A172 (cell line): ENCODE results near the gene SCART1. TPM values are rescaled to one million over a fixed set of nuclear protein-coding genes. Genes with fewer than 3 reads are reported as not detected.
"Not testable (repeated sequence)": the region's sequence is repeated elsewhere in the genome, so short reads cannot be mapped to it uniquely, and the experiment has no call there.

Source experiments
- DNase-seq: peaks from one replicate; pipeline ENCODE4 v3.0.0-alpha.2; 2015; ENCODE audit warnings: low spot score
- total RNA-seq: library from RNA; depleted of rRNA; stranded (reverse); fragments of >200 nt; shearing (Covaris generic); gene quantifications from 2 replicates; pipeline ENCODE4 v1.2.3, GENCODE V29; 2014

SCART1 gene
- total RNA-seq, 1 experiment from 2014 or later: not detected

GRCh38 chr10:133474027-133474426, 20.3 kb downstream of the SCART1 start:
- no peak for DNase-seq

GRCh38 chr10:133474665-133475424, 21.1 kb downstream of the SCART1 start:
- no peak for DNase-seq

GRCh38 chr10:133475425-133475734, 21.6 kb downstream of the SCART1 start:
- DNase-seq: no peak

- no peak for DNase-seq
Measured at GRCh38 chr10:133475821-133476640, 22.3 kb downstream of the SCART1 start.

- no peak for DNase-seq
Measured at GRCh38 chr10:133476641-133476990, 22.9 kb downstream of the SCART1 start.

- no peak for DNase-seq
Measured at GRCh38 chr10:133481086-133481643, 27.4 kb downstream of the SCART1 start.

- DNase-seq: no peak
Measured at GRCh38 chr10:133481657-133482056, 27.9 kb downstream of the SCART1 start.

GRCh38 chr10:133484818-133485217, 31.1 kb downstream of the SCART1 start:
- DNase-seq: no peak

- DNase-seq: no peak
Measured at GRCh38 chr10:133487085-133487484, 33.3 kb downstream of the SCART1 start.

GRCh38 chr10:133488354-133488753, 34.6 kb downstream of the SCART1 start:
- DNase-seq: no peak

- no peak for DNase-seq
Measured at GRCh38 chr10:133489816-133490588, 36.3 kb downstream of the SCART1 start.

GRCh38 chr10:133493562-133493961, 39.8 kb downstream of the SCART1 start:
- not testable (repeated sequence) for DNase-seq

- DNase-seq: not testable (repeated sequence)
Measured at GRCh38 chr10:133497363-133497762, 43.6 kb downstream of the SCART1 start.

GRCh38 chr10:133499176-133499575, 45.4 kb downstream of the SCART1 start:
- not testable (repeated sequence) for DNase-seq

GRCh38 chr10:133500897-133501296, 47.2 kb downstream of the SCART1 start:
- DNase-seq: not testable (repeated sequence)

GRCh38 chr10:133509700-133510099, 56.0 kb downstream of the SCART1 start:
- DNase-seq: no peak

- DNase-seq: no peak
Measured at GRCh38 chr10:133511408-133511807, 57.7 kb downstream of the SCART1 start.

GRCh38 chr10:133511907-133512528, 58.3 kb downstream of the SCART1 start:
- DNase-seq: no peak

- DNase-seq: no peak
Measured at GRCh38 chr10:133515471-133515870, 61.7 kb downstream of the SCART1 start.

- no peak for DNase-seq
Measured at GRCh38 chr10:133516057-133516456, 62.3 kb downstream of the SCART1 start.

GRCh38 chr10:133518517-133518916, 64.8 kb downstream of the SCART1 start:
- not testable (repeated sequence) for DNase-seq
